A673 (cell line): Measurements from ENCODE around the gene NUDT3. TPM values are rescaled to one million over a fixed set of nuclear protein-coding genes. Genes with fewer than 3 reads are reported as not detected.

Experiments
- BruUV-seq: library from RNA; stranded (reverse); fragments of 400-500 nt; replicated peaks from 2 replicates; lab custom pipeline; 2021; lab: Mats Ljungman, UMichigan
- CTCF ChIA-PET: fragments of 300-600 bp; sonication (Branson Sonifier 250); formaldehyde crosslinking; loops from one replicate; lab custom pipeline; 2022; ENCODE audit warnings: antibody characterized with exemption; lab: Charles Lee
- POLR2A ChIA-PET: fragments of 300-600 bp; sonication (Branson Sonifier 250); formaldehyde crosslinking; loops from one replicate; lab custom pipeline; 2022; ENCODE audit warnings: antibody characterized with exemption; ENCODE audit not compliant: low non-redundant PET; lab: Charles Lee
- DNase-seq: peaks from one replicate; pipeline ENCODE4 v3.0.0-alpha.2; 2015; ENCODE audit warnings: low spot score
- H3K27ac ChIP-seq: fragments of 200-600 bp; sonication (generic); 2 replicates; pipeline ENCODE4 v1.5.1; 2016; ENCODE audit warnings: mixed run types, low read depth, mild to moderate bottlenecking, mixed read lengths, antibody characterized with exemption, low read length; ENCODE audit not compliant: poor library complexity, severe bottlenecking
- H3K27me3 ChIP-seq: fragments of 200-600 bp; sonication (generic); replicated peaks from 2 replicates; pipeline ENCODE4 v1.6.1; 2017; ENCODE audit warnings: mixed run types, low read depth, mild to moderate bottlenecking, mixed read lengths, antibody characterized with exemption, low read length; ENCODE audit not compliant: insufficient read depth, poor library complexity
- H3K36me3 ChIP-seq: fragments of 200-600 bp; sonication (generic); 2 replicates; pipeline ENCODE4 v1.6.1; 2016; ENCODE audit warnings: mixed run types, mild to moderate bottlenecking, mixed read lengths, antibody characterized with exemption, low read length; ENCODE audit not compliant: insufficient read depth, poor library complexity, severe bottlenecking
- H3K4me1 ChIP-seq: fragments of 200-600 bp; sonication (generic); 2 replicates; pipeline ENCODE4 v1.6.1; 2017; ENCODE audit warnings: mixed run types, mild to moderate bottlenecking, mixed read lengths, antibody characterized with exemption, low read length; ENCODE audit not compliant: insufficient read depth, poor library complexity, severe bottlenecking
- H3K4me3 ChIP-seq: fragments of 200-600 bp; sonication (generic); 2 replicates; pipeline ENCODE4 v1.5.1; 2016; ENCODE audit warnings: low read depth, mixed run types, mild to moderate bottlenecking, mixed read lengths, low read length; ENCODE audit not compliant: poor library complexity, severe bottlenecking
- H3K9me3 ChIP-seq: fragments of 200-600 bp; sonication (generic); 2 replicates; pipeline ENCODE4 v1.6.1; 2016; ENCODE audit warnings: mixed run types, low read depth, mild to moderate bottlenecking, mixed read lengths, antibody characterized with exemption, low read length; ENCODE audit not compliant: poor library complexity, severe bottlenecking
- EZH2 ChIP-seq: fragments of 200-600 bp; sonication (generic); IDR thresholded peaks from 2 replicates; pipeline ENCODE4 v1.6.1; 2017; ENCODE audit warnings: borderline replicate concordance, low read depth, mild to moderate bottlenecking, mixed read lengths, antibody characterized with exemption, low read length; ENCODE audit not compliant: poor library complexity, severe bottlenecking
- intact Hi-C: fragments of 100-400 bp; cut with micrococcal nuclease; formaldehyde crosslinking; loops from one replicate; pipeline ENCODE4 v1.10.0; 2022; ENCODE audit not compliant: unreplicated experiment
- microRNA-seq: library from miRNA; unstranded; fragments of <30 nt; microRNA quantifications from one replicate; pipeline ENCODE4 v1.2.0, GENCODE V29; 2021
- total RNA-seq: library from RNA; stranded (reverse); gene quantifications from 2 replicates; pipeline ENCODE4 v1.2.3, GENCODE V29; 2021
- TF ChIP-seq, protein P1 (sequence below): fragments of 300-800, 200-600 bp; sonication (generic); conservative IDR thresholded peaks from 2 replicates; pipeline ENCODE4 v1.5.1; 2017; ENCODE audit warnings: low read depth, mild to moderate bottlenecking, antibody characterized with exemption, low read length, moderate library complexity, mixed read lengths

NUDT3 gene
- total RNA-seq, 1 experiment from 2014 or later = 34.1 TPM

DNA sequence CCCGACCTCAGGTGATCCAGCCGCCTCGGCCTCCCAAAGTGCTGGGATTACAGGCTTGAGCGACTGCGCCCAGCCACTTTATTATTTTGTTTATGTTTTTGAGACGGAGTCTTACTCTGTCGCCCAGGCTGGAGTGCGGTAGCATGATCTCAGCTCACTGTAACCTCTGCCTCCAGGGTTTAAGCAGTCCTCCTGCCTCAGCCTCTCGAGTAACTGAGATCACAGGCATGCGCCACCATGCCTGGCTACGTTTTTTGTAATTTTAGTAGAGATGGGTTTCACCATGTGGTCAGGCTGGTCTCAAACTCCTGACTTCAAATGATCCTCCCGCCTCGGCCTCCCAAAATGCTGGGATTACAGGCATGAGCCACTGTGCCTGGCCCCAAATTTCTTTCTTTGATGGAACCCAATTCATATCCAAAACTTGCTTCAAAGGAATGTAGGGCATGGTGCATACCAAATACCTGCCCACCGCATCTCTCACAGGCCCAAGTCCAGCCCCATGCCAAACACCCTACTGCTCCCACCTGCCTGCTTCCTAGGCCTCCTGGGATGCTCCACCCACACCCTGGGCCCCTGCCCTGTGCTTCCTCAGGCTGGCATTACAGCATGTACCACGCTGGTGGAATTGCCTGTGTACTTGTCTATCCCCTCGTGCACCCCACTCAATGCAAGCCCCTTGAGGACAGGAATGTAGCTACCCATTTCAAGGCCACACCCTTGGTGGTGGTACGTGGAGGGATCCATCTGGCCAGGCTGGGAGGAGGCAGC is 160.7 kb downstream of the NUDT3 start:
- H3K9me3 ChIP-seq = no peaks in the 10 kb centered on the region
- H3K27me3 ChIP-seq = no peaks in the 10 kb centered on the region
- peaks cover 8% of the 10 kb centered on the region for H3K4me1 ChIP-seq
- CTCF ChIA-PET = interaction anchor here (1.1 kb wide), 1 partner anchor 36 kb away, joined by 3 read pairs; no protein-coding TSS in a partner anchor
- BruUV-seq = no TSS peak
- no peak for DNase-seq
- TF ChIP-seq, protein P1, sequence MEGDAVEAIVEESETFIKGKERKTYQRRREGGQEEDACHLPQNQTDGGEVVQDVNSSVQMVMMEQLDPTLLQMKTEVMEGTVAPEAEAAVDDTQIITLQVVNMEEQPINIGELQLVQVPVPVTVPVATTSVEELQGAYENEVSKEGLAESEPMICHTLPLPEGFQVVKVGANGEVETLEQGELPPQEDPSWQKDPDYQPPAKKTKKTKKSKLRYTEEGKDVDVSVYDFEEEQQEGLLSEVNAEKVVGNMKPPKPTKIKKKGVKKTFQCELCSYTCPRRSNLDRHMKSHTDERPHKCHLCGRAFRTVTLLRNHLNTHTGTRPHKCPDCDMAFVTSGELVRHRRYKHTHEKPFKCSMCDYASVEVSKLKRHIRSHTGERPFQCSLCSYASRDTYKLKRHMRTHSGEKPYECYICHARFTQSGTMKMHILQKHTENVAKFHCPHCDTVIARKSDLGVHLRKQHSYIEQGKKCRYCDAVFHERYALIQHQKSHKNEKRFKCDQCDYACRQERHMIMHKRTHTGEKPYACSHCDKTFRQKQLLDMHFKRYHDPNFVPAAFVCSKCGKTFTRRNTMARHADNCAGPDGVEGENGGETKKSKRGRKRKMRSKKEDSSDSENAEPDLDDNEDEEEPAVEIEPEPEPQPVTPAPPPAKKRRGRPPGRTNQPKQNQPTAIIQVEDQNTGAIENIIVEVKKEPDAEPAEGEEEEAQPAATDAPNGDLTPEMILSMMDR = no peak
- TF ChIP-seq EZH2 = no peak
- POLR2A ChIA-PET = no interaction called here
- no peak overlapping the region for H3K27ac ChIP-seq
- H3K36me3 ChIP-seq = no peaks in the 10 kb centered on the region
- intact Hi-C loops = no loop called here
- H3K4me3 ChIP-seq = no peak overlapping the region

DNA sequence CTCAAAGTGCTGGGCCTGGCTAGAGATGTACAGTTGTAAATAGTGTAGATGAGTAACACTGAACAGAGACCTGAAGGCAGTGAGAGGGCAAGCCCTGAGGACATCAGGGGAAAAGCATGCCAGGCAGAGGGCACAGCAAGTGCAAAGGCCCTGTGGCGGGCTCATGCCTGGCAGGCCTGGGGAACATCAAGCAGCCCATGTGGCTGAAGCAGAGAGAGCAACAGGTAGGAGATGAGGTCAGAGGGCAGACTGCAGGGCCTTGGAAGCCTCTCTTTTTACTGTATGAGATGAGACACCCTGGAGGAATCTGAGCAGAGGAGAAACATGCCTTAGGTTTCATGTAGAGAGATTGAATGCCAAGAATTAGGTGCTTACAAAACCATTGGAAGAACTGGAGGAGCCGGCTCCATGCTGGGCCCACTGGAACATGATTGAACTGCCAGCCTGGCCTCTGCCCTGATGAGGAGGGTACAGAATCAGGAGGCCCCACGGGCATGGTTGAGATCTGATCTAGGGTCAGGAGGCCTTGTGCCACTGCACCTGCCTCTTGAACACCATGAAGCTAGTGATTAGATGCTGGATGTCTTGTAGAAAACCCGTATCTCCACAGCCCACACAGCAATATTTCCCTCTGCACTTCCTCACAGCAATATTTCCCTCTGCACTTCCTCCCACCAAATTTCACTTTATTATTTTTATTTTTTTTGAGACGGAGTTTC is 161.7 kb downstream of the NUDT3 start:
- Histone ChIP-seq H3K27ac (no peak overlapping the region), H3K27me3 (no peaks in the 10 kb centered on the region), H3K4me3 (no peak overlapping the region), H3K36me3 (no peaks in the 10 kb centered on the region), H3K4me1 (peaks cover 1% of the 10 kb centered on the region), H3K9me3 (no peaks in the 10 kb centered on the region)
- CTCF ChIA-PET = interaction anchor here (1.1 kb wide), 1 partner anchor 35 kb away, joined by 3 read pairs; no protein-coding TSS in a partner anchor
- intact Hi-C loops = no loop called here
- TF ChIP-seq, protein P1 = no peak
- TF ChIP-seq EZH2 = no peak
- no peak for DNase-seq
- POLR2A ChIA-PET = no interaction called here
- no TSS peak for BruUV-seq

GRCh38 chr6:34229877-34230276 is 162.6 kb downstream of the NUDT3 start:
- intact Hi-C loops = no loop called here
- no peak for TF ChIP-seq EZH2
- TF ChIP-seq, protein P1 = no peak
- POLR2A ChIA-PET = no interaction called here
- CTCF ChIA-PET = no interaction called here
- DNase-seq = no peak
- BruUV-seq = no TSS peak
- no peaks in the 10 kb centered on the region for H3K9me3 ChIP-seq
- no peak overlapping the region for H3K27ac ChIP-seq
- H3K36me3 ChIP-seq = no peaks in the 10 kb centered on the region
- H3K4me1 ChIP-seq = no peaks in the 10 kb centered on the region
- H3K4me3 ChIP-seq = no peak overlapping the region
- H3K27me3 ChIP-seq = no peaks in the 10 kb centered on the region

Small RNAs within 50 kb of the gene (microRNA-seq; reads per million reads assigned to microRNA genes)
- not detected for gene MIR6835

Other genes starting within 250 kb of the NUDT3 start
- 0.26 and 0.41 TPM in 2 replicates for gene GRM4, start 246.6 kb downstream of the NUDT3 start, total RNA-seq
- gene HMGA1, start 155.8 kb downstream of the NUDT3 start, total RNA-seq = 248 and 290 TPM in 2 replicates
- gene SMIM29, start 143.7 kb downstream of the NUDT3 start, total RNA-seq = 19.1 and 24.0 TPM in 2 replicates
- gene RPS10, start 33.4 kb upstream of the NUDT3 start, total RNA-seq = 1,482 and 1,497 TPM in 2 replicates
- 0.13 TPM in 1 of 2 replicates, not detected in the other for gene PACSIN1, start 73.4 kb upstream of the NUDT3 start, total RNA-seq
- gene SPDEF, start 163.7 kb upstream of the NUDT3 start, total RNA-seq = 0.22 TPM in 1 of 2 replicates, not detected in the other